Natural killer cell (primary cell): ENCODE measurements around the gene GDI2. TPM values are rescaled to one million over a fixed set of nuclear protein-coding genes. Genes with fewer than 3 reads are reported as not detected.
"Not testable (repeated sequence)": the region's sequence is repeated elsewhere in the genome, so short reads cannot be mapped to it uniquely, and the experiment has no call there.

Source experiments
- ATAC-seq, 3 donors: fragments of 150-1000 bp in 2 of 3; fragments of 200-7000 bp in 1 of 3; cut with Tn5 transposase; 1 replicate in 1 of 3; 2 replicates in 2 of 3; pipeline ENCODE4 v1.10.0; 2021; ENCODE audit warnings: mild to moderate bottlenecking in 2 of 3, moderate library complexity in 2 of 3
- DNase-seq, 2 donors: peaks; one replicate each; pipeline versions ENCODE4 v3.0.0 to v3.0.0-alpha.2; 2013 to 2021; ENCODE audit warnings: mixed read lengths in 1 of 2
- H3K27ac ChIP-seq: one replicate; pipeline ENCODE4 v1.5.1; 2013; ENCODE audit warnings: mild to moderate bottlenecking, low read length
- H3K27me3 ChIP-seq: one replicate; pipeline ENCODE4 v1.6.1; 2013; ENCODE audit warnings: low read length; ENCODE audit not compliant: control insufficient read depth, insufficient read depth
- H3K36me3 ChIP-seq: one replicate; pipeline ENCODE4 v1.6.1; 2013; ENCODE audit warnings: low read length; ENCODE audit not compliant: control insufficient read depth, insufficient read depth
- H3K4me1 ChIP-seq: one replicate; pipeline ENCODE4 v1.6.1; 2013; ENCODE audit warnings: low read length; ENCODE audit not compliant: control insufficient read depth, insufficient read depth
- H3K4me3 ChIP-seq: one replicate; pipeline ENCODE4 v1.5.1; 2013; ENCODE audit warnings: low read length
- H3K9me3 ChIP-seq: one replicate; pipeline ENCODE4 v1.6.1; 2013; ENCODE audit warnings: low read length; ENCODE audit not compliant: control insufficient read depth, insufficient read depth
- H3K27ac Mint-ChIP-seq, 2 donors: one replicate each; pipeline ENCODE4 v1.8.0; 2022; ENCODE audit warnings: mild to moderate bottlenecking in 2 of 2, mixed read lengths in 2 of 2, moderate library complexity in 1 of 2
- H3K27me3 Mint-ChIP-seq, 2 donors: one replicate each; pipeline ENCODE4 v1.8.0; 2022; ENCODE audit warnings: low read depth in 2 of 2, mixed read lengths in 2 of 2
- H3K36me3 Mint-ChIP-seq: one replicate; pipeline ENCODE4 v1.8.0; 2022; ENCODE audit warnings: mixed read lengths
- H3K4me1 Mint-ChIP-seq, 2 donors: one replicate each; pipeline ENCODE4 v1.8.0; 2022; ENCODE audit warnings: mixed read lengths in 2 of 2
- H3K4me3 Mint-ChIP-seq: one replicate; pipeline ENCODE4 v1.8.0; 2022; ENCODE audit warnings: mild to moderate bottlenecking, moderate library complexity, mixed read lengths
- H3K9me3 Mint-ChIP-seq, 2 donors: one replicate each; pipeline ENCODE4 v1.8.0; 2022; ENCODE audit warnings: mixed read lengths in 2 of 2
- CTCF ChIP-seq: fragments of 200-600 bp; IDR thresholded peaks from one replicate; pipeline ENCODE4 v1.8.0; 2022; ENCODE audit warnings: antibody characterized with exemption
- WGBS: methylation state at CpG from one replicate; pipeline ENCODE4 v1.1.7; 2013; ENCODE audit warnings: missing lambda C conversion rate; ENCODE audit not compliant: insufficient coverage; 5-methylcytosine and 5-hydroxymethylcytosine counted together
- intact Hi-C: fragments of 100-400 bp; cut with micrococcal nuclease; formaldehyde crosslinking; loops from one replicate; pipeline ENCODE4 v1.14.2; 2022
- total RNA-seq, 4 donors: library from RNA; stranded (reverse); fragments of 120-200 nt in 1 of 4; gene quantifications; one replicate each; pipeline versions ENCODE4 v1.2.3 to v1.2.4, GENCODE V29; 2013 to 2022

Gene GDI2
- total RNA-seq, 3 donors from 2014 or later (not counting 1 experiment from before 2014, with no cell fraction given): 97.9 to 104 (median 104) TPM

- no peaks in the 10 kb centered on the region for H3K27me3 Mint-ChIP-seq
- H3K27ac ChIP-seq: no peak overlapping the region
- H3K36me3 ChIP-seq: no peaks in the 10 kb centered on the region
- H3K9me3 Mint-ChIP-seq: no peaks in the 10 kb centered on the region
- no peaks in the 10 kb centered on the region for H3K27me3 ChIP-seq
- TF ChIP-seq CTCF: no peak
- H3K4me1 Mint-ChIP-seq: peaks cover 62 to 64% of the 10 kb centered on the region in 2 donors
- DNase-seq (peak in 1 of 2 donors; percentile 24), ATAC-seq (no peak)
- H3K4me1 ChIP-seq: peaks cover 33% of the 10 kb centered on the region
- H3K9me3 ChIP-seq: no peaks in the 10 kb centered on the region
- H3K4me3 Mint-ChIP-seq: peak overlapping the region; percentile 88
- intact Hi-C loops: loop anchor here (5.0 kb wide), 2 partner anchors 61 to 166 kb away; partner anchors contain the start of gene IL15RA
- peak overlapping the region; percentile 96 for H3K4me3 ChIP-seq
- H3K27ac Mint-ChIP-seq: peak overlapping the region; percentile 82 to 84
- WGBS: 6% methylated on average over 5 of the region's 6 CpGs
- H3K36me3 Mint-ChIP-seq: no peaks in the 10 kb centered on the region
Observed at GRCh38 chr10:5811387-5811821, 1.8 kb downstream of the GDI2 start.

GRCh38 chr10:5810225-5810624 lies 3.0 kb downstream of the GDI2 start:
- H3K36me3 Mint-ChIP-seq: no peaks in the 10 kb centered on the region
- 70% methylated on average over 2 of the region's 2 CpGs for WGBS

GRCh38 chr10:5809527-5810154 lies 3.6 kb downstream of the GDI2 start:
- DNase-seq (peak in 1 of 2 donors; percentile 55), ATAC-seq (no peak)
- intact Hi-C loops: loop anchor here (5.0 kb wide), 2 partner anchors 63 to 168 kb away; partner anchors contain the start of gene IL15RA
- 51% methylated on average over 4 of the region's 4 CpGs for WGBS
- H3K27me3 Mint-ChIP-seq: no peaks in the 10 kb centered on the region
- no peak overlapping the region for H3K4me3 ChIP-seq
- peak overlapping the region; percentile 49 for H3K4me3 Mint-ChIP-seq
- H3K9me3 Mint-ChIP-seq: no peaks in the 10 kb centered on the region
- peak overlapping the region; percentile 36 for H3K27ac ChIP-seq
- no peaks in the 10 kb centered on the region for H3K9me3 ChIP-seq
- no peaks in the 10 kb centered on the region for H3K36me3 Mint-ChIP-seq
- H3K36me3 ChIP-seq: no peaks in the 10 kb centered on the region
- H3K27ac Mint-ChIP-seq: peak overlapping the region; percentile 82 to 84
- H3K4me1 ChIP-seq: peaks cover 20% of the 10 kb centered on the region
- no peaks in the 10 kb centered on the region for H3K27me3 ChIP-seq
- no peak for TF ChIP-seq CTCF
- peaks cover 61 to 63% of the 10 kb centered on the region in 2 donors for H3K4me1 Mint-ChIP-seq

More at GRCh38 chr10:5810225-5810624, 3.0 kb downstream of the GDI2 start:
- Histone ChIP-seq H3K4me1 (peaks cover 26% of the 10 kb centered on the region), H3K4me3 (no peak overlapping the region), H3K27me3 (no peaks in the 10 kb centered on the region), H3K9me3 (no peaks in the 10 kb centered on the region), H3K27ac (peak overlapping the region; percentile 36), H3K36me3 (no peaks in the 10 kb centered on the region)
- DNase-seq: no peak
- intact Hi-C loops: loop anchor here (5.0 kb wide), 2 partner anchors 62 to 167 kb away; partner anchors contain the start of gene IL15RA
- Mint-ChIP-seq H3K4me1 (peaks cover 62 to 68% of the 10 kb centered on the region in 2 donors), H3K4me3 (peak overlapping the region; percentile 49), H3K27me3 (no peaks in the 10 kb centered on the region), H3K9me3 (no peaks in the 10 kb centered on the region), H3K27ac (peak overlapping the region; percentile 82 to 84)
- TF ChIP-seq CTCF: no peak
- ATAC-seq: no peak

GRCh38 chr10:5808783-5809392 lies 4.3 kb downstream of the GDI2 start:
- ATAC-seq, H3K27me3 Mint-ChIP-seq, H3K9me3 ChIP-seq, H3K9me3 Mint-ChIP-seq, H3K27me3 ChIP-seq, H3K36me3 Mint-ChIP-seq, H3K36me3 ChIP-seq, intact Hi-C loops, DNase-seq, H3K4me3 ChIP-seq: not testable (repeated sequence)
- peak overlapping the region; percentile 36 for H3K27ac ChIP-seq
- H3K4me1 ChIP-seq: peaks cover 15% of the 10 kb centered on the region
- peak overlapping the region; percentile 49 for H3K4me3 Mint-ChIP-seq
- 92% methylated on average over 6 of the region's 7 CpGs for WGBS
- H3K27ac Mint-ChIP-seq: peak overlapping the region; percentile 82 to 84
- peaks cover 55 to 60% of the 10 kb centered on the region in 2 donors for H3K4me1 Mint-ChIP-seq
